Vagina (tissue), 2 donors: ENCODE measurements around the gene SHROOM1.

ENCODE experiments used
- CTCF ChIP-seq, 3 experiments: fragments of 450-650 bp in 2 of 3; fragments of 200-600 bp in 1 of 3; sonication (generic) in 1 of 3; IDR thresholded peaks; one replicate each; pipeline ENCODE4 v1.5.1; 2017 to 2019; ENCODE audit warnings: antibody characterized with exemption in 3 of 3, mild to moderate bottlenecking in 2 of 3, moderate library complexity in 2 of 3
- POLR2A ChIP-seq, 2 donors: fragments of 450-650 bp; IDR thresholded peaks; one replicate each; pipeline ENCODE4 v1.6.1; 2017; ENCODE audit warnings: antibody characterized with exemption in 2 of 2, mild to moderate bottlenecking in 2 of 2, moderate library complexity in 2 of 2

- TF ChIP-seq CTCF (IDR thresholded peaks at IDR 0.05) (no peak), POLR2A (IDR thresholded peaks at IDR 0.05) (no peak)
Measured at GRCh38 chr5:132776131-132776937, 54.1 kb downstream of the SHROOM1 start.
